ENCODE results near the gene ECI1. TPM values are rescaled to one million over a fixed set of nuclear protein-coding genes. Genes with fewer than 3 reads are reported as not detected.

Gene ECI1
- total RNA-seq, 1 donor = 42.3 TPM

DNA sequence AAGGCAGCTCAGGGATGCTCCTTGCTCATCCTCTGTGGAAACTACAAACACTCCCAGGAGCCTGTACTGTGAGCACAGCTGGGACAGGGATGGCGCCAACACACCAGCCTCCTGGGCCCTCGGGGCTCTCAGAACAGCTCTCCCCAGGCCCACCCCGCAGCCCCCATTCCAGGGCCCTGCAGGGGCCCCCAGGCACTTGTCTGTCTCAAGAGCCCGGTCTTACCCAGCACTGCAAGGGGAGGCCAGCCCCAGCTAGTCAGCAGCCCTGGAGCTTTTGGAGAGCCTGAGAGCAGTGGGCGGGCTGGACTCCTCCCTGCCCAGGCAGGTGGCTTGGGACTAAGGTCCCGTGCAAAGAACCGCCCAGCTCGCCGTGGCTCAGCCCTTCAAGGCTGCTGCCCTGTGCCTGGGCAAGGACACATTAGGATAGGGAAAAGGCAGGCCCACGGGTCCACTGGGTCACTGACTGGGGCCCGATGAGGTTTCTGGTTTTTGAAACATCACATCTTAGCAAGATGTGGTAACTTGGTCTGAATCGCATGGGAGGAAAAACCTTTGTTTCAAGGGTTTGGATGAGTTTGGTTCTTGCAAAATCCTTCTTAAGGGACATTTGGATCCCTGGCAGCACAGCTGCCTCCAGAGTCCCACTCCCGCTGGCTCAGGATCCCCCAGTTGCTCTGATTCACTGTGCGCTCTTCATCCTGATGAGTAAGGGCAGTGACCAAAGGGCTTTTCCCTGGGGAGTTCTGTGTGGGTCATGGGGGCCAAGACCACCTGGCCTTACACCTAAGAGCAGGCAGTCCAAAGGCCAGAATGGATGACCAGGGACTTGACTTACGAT is 12.3 kb downstream of the ECI1 start:
- peaks cover 21% of the 10 kb centered on the region for H4K20me1 ChIP-seq (ENCODE audit: insufficient read depth, low read length)
- H3K79me2 ChIP-seq (ENCODE audit: insufficient read depth, low read length) = no peaks in the 10 kb centered on the region
- no peaks in the 10 kb centered on the region for H3K9me3 ChIP-seq (ENCODE audit: low read depth, low read length)
- H3K4me3 ChIP-seq (ENCODE audit: insufficient read depth, low read length) = no peak overlapping the region
- DNase-seq (ENCODE audit: insufficient read length, low spot score, missing footprints) = peak; percentile 95
- H3K27me3 ChIP-seq (ENCODE audit: insufficient read depth, low read length) = peaks cover 13% of the 10 kb centered on the region
- no peak overlapping the region for H3K27ac ChIP-seq (ENCODE audit: low read depth, low read length)
- TF ChIP-seq, protein P1, sequence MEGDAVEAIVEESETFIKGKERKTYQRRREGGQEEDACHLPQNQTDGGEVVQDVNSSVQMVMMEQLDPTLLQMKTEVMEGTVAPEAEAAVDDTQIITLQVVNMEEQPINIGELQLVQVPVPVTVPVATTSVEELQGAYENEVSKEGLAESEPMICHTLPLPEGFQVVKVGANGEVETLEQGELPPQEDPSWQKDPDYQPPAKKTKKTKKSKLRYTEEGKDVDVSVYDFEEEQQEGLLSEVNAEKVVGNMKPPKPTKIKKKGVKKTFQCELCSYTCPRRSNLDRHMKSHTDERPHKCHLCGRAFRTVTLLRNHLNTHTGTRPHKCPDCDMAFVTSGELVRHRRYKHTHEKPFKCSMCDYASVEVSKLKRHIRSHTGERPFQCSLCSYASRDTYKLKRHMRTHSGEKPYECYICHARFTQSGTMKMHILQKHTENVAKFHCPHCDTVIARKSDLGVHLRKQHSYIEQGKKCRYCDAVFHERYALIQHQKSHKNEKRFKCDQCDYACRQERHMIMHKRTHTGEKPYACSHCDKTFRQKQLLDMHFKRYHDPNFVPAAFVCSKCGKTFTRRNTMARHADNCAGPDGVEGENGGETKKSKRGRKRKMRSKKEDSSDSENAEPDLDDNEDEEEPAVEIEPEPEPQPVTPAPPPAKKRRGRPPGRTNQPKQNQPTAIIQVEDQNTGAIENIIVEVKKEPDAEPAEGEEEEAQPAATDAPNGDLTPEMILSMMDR (IDR thresholded peaks at IDR 0.05; ENCODE audit: extremely low read depth, low read depth, low read length) = no peak
- H2AFZ ChIP-seq (ENCODE audit: low read length) = no peak overlapping the region
- peaks cover 6% of the 10 kb centered on the region for H3K4me1 ChIP-seq (ENCODE audit: insufficient read depth, low read length)
- H3K4me2 ChIP-seq (ENCODE audit: insufficient read depth, low read length) = no peak overlapping the region
- H3K36me3 ChIP-seq (ENCODE audit: insufficient read depth, low read length) = peaks cover 30% of the 10 kb centered on the region

DNA sequence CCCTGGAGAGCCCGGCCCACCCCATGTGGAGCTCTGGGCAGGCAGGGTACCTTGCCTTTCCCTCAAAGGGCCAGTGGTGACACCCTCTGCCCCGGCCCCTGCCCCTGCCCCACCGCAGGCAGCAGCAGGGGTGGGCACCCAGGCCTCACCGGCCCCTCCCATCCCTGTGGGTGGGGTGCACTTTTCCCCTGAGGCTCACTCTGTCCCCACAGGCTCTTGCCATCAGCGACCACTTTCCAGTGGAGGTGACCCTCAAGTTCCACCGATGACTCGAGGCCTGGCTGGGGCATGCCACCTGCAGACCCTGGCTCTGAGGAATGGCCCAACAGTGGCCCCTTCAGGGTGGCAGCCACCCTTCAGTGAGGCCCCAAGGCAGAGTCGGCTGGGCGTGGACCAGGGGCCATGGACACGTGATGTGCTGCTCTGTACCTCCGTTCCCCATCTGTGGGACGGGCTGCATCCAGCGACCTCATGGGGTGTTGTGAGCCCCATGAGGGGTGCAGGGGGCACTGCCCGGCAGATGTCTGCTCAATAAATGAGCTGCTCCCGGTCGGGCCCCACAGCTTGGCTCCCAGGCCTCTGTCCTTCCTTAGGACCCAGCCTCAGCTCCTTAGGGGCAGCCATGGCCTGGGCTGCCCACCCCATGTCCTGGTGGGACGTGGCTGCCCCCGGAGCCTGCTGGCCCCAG is 13.1 kb downstream of the ECI1 start:
- H3K27ac ChIP-seq (ENCODE audit: low read depth, low read length) = no peak overlapping the region
- peaks cover 13% of the 10 kb centered on the region for H3K27me3 ChIP-seq (ENCODE audit: insufficient read depth, low read length)
- H3K4me1 ChIP-seq (ENCODE audit: insufficient read depth, low read length) = peaks cover 6% of the 10 kb centered on the region
- H2AFZ ChIP-seq (ENCODE audit: low read length) = no peak overlapping the region
- no peak overlapping the region for H3K4me3 ChIP-seq (ENCODE audit: insufficient read depth, low read length)
- H3K36me3 ChIP-seq (ENCODE audit: insufficient read depth, low read length) = peaks cover 30% of the 10 kb centered on the region
- H3K9me3 ChIP-seq (ENCODE audit: low read depth, low read length) = no peaks in the 10 kb centered on the region
- H4K20me1 ChIP-seq (ENCODE audit: insufficient read depth, low read length) = peaks cover 18% of the 10 kb centered on the region
- TF ChIP-seq, protein P1 (IDR thresholded peaks at IDR 0.05; ENCODE audit: extremely low read depth, low read depth, low read length) = no peak
- no peaks in the 10 kb centered on the region for H3K79me2 ChIP-seq (ENCODE audit: insufficient read depth, low read length)
- DNase-seq (ENCODE audit: insufficient read length, low spot score, missing footprints) = peak; percentile 72
- H3K4me2 ChIP-seq (ENCODE audit: insufficient read depth, low read length) = no peak overlapping the region

DNA sequence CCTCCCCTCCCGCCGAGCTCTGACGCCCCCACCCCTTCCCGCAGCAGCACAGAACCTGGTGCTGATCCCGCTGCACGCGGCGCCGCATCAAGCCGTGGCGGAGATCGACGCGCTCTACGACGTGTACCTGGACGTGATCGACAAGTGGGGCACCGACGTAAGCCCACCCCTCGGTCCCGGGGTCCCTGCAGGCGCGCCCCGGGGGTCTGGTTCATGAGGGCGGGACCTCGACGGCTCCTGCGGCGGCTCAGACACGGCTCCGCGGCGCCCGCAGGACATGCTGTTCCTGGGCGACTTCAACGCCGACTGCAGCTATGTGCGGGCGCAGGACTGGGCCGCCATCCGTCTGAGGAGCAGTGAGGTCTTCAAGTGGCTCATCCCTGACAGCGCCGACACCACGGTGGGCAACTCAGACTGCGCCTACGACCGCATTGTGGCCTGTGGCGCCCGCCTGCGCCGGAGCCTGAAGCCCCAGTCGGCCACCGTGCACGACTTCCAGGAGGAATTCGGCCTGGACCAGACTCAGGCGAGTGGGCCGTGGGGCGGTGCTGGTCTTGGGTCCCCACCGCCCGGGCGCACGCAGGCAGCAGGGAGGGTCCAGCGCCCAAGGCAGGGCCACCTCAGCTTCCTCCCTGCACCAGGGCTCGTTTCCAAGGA is 13.8 kb downstream of the ECI1 start:
- H3K9me3 ChIP-seq (ENCODE audit: low read depth, low read length) = no peaks in the 10 kb centered on the region
- no peaks in the 10 kb centered on the region for H3K79me2 ChIP-seq (ENCODE audit: insufficient read depth, low read length)
- no peak overlapping the region for H3K4me2 ChIP-seq (ENCODE audit: insufficient read depth, low read length)
- H3K4me3 ChIP-seq (ENCODE audit: insufficient read depth, low read length) = no peak overlapping the region
- TF ChIP-seq, protein P1 (IDR thresholded peaks at IDR 0.05; ENCODE audit: extremely low read depth, low read depth, low read length) = no peak
- peaks cover 6% of the 10 kb centered on the region for H3K4me1 ChIP-seq (ENCODE audit: insufficient read depth, low read length)
- H3K27ac ChIP-seq (ENCODE audit: low read depth, low read length) = no peak overlapping the region
- H4K20me1 ChIP-seq (ENCODE audit: insufficient read depth, low read length) = peaks cover 16% of the 10 kb centered on the region
- H2AFZ ChIP-seq (ENCODE audit: low read length) = no peak overlapping the region
- peaks cover 26% of the 10 kb centered on the region for H3K36me3 ChIP-seq (ENCODE audit: insufficient read depth, low read length)
- peak; percentile 89 for DNase-seq (ENCODE audit: insufficient read length, low spot score, missing footprints)
- H3K27me3 ChIP-seq (ENCODE audit: insufficient read depth, low read length) = peaks cover 13% of the 10 kb centered on the region
